ENCODE results near the gene SRC. TPM values are rescaled to one million over a fixed set of nuclear protein-coding genes. Genes with fewer than 3 reads are reported as not detected.
"Not testable (repeated sequence)": the region's sequence is repeated elsewhere in the genome, so short reads cannot be mapped to it uniquely, and the experiment has no call there.

SRC gene
- polyA plus RNA-seq, 1 experiment: 35.4 TPM

DNA sequence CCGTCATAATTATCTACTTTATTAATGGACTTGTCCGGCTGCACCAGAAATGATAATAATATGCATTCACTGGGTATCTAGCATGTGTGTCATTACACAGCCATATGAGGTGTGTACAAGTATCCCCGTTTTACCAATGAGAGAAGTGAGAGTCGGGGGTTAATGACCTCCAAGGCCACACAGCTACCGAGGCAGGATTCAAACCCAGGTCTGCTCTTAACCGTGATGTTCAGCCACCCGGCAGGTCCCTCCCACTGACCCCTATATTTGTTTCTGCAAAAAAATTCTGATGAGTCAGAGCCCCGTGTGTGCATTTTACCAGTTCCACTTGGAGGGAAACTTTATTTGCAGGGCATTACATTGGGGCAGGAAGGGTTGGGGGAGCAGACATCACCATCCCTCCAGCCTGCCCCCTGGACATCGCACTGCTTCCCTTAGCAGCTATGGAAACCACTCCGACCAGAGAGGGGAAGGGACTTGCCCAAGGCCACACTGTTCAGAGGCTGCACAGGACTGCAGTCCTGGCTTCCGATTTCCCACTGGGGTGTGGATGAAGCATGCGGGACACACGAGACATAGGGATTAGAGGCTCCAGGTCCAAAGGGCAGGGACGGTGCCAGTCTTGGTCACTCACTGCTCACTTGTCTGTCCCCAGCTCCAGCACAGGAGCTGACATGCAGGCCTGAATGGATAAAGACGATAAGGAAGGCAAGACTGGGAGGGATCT is 10.1 kb upstream of the SRC start:
- POLR2A ChIA-PET: interaction anchor here (0.6 to 0.7 kb wide), 2 partner anchors 23 to 39 kb away, joined by 3 to 9 read pairs; no protein-coding TSS in a partner anchor
- Histone ChIP-seq H3K4me3 (ENCODE audit: low read depth, low read length) (no peak overlapping the region), H3K27me3 (ENCODE audit: control insufficient read depth, insufficient read depth, low read length) (no peaks in the 10 kb centered on the region), H3K36me3 (ENCODE audit: control insufficient read depth, insufficient read depth, low read length) (no peaks in the 10 kb centered on the region)
- no peak for DNase-seq (ENCODE audit: low read depth)
- CTCF ChIA-PET: interaction anchor here (0.9 to 1.1 kb wide), 2 partner anchors 9 to 39 kb away, joined by 3 read pairs; no protein-coding TSS in a partner anchor
- TF ChIP-seq, protein P1, sequence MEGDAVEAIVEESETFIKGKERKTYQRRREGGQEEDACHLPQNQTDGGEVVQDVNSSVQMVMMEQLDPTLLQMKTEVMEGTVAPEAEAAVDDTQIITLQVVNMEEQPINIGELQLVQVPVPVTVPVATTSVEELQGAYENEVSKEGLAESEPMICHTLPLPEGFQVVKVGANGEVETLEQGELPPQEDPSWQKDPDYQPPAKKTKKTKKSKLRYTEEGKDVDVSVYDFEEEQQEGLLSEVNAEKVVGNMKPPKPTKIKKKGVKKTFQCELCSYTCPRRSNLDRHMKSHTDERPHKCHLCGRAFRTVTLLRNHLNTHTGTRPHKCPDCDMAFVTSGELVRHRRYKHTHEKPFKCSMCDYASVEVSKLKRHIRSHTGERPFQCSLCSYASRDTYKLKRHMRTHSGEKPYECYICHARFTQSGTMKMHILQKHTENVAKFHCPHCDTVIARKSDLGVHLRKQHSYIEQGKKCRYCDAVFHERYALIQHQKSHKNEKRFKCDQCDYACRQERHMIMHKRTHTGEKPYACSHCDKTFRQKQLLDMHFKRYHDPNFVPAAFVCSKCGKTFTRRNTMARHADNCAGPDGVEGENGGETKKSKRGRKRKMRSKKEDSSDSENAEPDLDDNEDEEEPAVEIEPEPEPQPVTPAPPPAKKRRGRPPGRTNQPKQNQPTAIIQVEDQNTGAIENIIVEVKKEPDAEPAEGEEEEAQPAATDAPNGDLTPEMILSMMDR (IDR thresholded peaks at IDR 0.05; ENCODE audit: insufficient read depth, low read depth, low read length): no peak

DNA sequence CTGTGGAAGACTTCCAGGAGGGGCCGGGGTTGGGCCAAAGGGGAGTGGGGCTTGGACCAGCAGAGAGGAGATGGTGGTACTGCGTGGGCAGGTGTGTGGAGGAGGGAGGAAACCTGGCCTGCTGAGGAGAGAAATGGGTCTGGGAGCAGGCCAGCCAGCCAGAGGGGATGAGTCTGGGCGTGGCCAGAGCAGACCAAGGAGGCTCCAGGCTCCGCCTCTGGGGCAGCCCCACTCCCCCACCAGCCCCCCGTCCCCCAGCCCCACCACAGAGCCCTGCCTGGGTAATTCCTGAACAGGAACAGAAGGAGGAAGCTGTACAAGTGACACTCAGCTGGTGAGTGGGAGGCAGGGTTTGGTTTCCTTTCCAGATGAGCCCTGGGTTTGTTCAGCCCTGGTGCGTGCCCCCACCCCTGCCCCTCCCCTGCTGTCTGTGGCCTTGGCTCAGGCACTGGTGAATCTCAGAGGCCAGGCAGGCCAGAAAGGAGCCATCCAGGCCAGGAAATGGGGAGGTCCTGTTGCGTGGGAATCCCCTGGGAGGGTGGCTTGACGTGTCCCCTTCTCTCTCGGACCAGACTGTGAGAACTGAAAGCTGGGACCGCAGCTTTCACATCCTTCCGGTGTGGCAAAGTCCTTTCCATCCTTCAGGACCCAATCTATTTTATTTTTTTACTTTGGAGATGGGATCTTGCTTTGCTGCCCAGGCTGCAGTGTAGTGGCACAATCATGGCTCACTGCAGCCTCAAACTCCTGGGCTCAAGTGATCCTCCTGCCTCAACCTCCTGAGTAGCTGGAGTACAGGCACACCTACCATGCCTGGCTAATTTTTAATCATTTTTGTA is 9.4 kb upstream of the SRC start:
- Histone ChIP-seq H3K27me3 (ENCODE audit: control insufficient read depth, insufficient read depth, low read length) (no peaks in the 10 kb centered on the region), H3K4me3 (ENCODE audit: low read depth, low read length) (no peak overlapping the region), H3K36me3 (ENCODE audit: control insufficient read depth, insufficient read depth, low read length) (no peaks in the 10 kb centered on the region)
- CTCF ChIA-PET: interaction anchor here (1.1 kb wide), 1 partner anchor 40 kb away, joined by 3 read pairs; no protein-coding TSS in a partner anchor
- DNase-seq (ENCODE audit: low read depth): no peak
- POLR2A ChIA-PET: interaction anchor here (0.6 kb wide), 1 partner anchor 40 kb away, joined by 3 read pairs; no protein-coding TSS in a partner anchor
- TF ChIP-seq, protein P1 (IDR thresholded peaks at IDR 0.05; ENCODE audit: insufficient read depth, low read depth, low read length): no peak

DNA sequence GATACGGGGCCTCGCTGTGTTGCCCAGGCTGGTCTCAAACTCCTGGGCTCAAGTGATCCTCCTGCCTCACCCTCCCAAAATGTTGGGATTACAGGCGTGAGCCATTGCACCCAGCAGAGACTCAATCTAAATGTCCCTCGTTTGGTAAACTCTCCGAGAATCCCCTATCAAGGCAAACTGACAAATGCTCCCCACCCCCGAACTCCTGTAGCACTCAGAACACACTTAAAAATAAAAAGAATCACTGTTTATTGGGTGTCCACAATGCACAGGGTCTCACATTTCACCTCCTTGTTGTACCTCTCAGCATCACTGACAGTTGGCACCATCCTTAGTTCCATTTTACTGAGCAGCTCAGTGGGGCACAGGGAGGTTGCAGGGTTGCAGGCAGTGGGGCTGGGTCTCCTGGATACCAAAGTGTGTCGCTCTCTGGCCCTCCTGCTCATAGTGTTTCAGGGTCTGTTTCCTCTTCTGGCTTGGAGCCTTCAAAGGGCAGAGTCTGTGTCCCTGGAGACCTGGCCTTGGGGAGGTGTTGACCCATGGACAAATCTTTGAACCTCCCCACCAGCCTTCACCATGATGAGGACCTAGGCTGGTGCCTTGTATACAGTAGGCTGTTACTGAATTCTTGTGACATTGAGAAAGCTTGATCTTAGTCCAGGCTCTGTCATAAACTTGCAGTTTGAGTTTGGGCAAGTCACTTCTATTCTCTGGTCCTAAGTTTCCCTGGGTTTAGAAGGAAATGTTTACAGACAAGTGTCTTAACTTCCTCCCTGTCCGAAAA is 8.5 kb upstream of the SRC start:
- POLR2A ChIA-PET: no interaction called here
- TF ChIP-seq, protein P1 (IDR thresholded peaks at IDR 0.05; ENCODE audit: insufficient read depth, low read depth, low read length): no peak
- DNase-seq (ENCODE audit: low read depth): no peak
- no peaks in the 10 kb centered on the region for H3K36me3 ChIP-seq (ENCODE audit: control insufficient read depth, insufficient read depth, low read length)
- H3K27me3 ChIP-seq (ENCODE audit: control insufficient read depth, insufficient read depth, low read length): no peaks in the 10 kb centered on the region
- H3K4me3 ChIP-seq (ENCODE audit: low read depth, low read length): no peak overlapping the region
- CTCF ChIA-PET: interaction anchor here (1.1 kb wide), 1 partner anchor 40 kb away, joined by 3 read pairs; no protein-coding TSS in a partner anchor

DNA sequence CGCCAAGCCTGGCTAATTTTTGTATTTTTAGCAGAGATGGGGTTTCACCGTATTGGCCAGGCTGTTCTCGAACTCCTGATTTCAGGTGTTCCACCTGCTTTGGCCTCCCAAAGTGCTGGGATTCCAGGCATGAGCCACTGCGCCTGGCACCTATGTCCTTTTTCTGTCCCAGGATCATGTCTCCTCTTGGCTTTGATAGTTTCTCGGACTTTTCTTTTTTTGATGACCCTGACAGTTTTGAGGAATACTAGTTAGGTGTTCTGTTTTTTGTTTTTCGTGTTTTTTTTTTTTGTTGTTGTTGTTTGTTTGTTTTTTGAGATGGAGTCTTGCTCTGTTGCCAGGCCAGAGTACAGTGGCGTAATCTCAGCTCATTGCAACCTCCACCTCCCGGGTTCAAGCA is 7.6 kb upstream of the SRC start:
- POLR2A ChIA-PET; H3K4me3 ChIP-seq (ENCODE audit: low read depth, low read length); CTCF ChIA-PET: not testable (repeated sequence)

DNA sequence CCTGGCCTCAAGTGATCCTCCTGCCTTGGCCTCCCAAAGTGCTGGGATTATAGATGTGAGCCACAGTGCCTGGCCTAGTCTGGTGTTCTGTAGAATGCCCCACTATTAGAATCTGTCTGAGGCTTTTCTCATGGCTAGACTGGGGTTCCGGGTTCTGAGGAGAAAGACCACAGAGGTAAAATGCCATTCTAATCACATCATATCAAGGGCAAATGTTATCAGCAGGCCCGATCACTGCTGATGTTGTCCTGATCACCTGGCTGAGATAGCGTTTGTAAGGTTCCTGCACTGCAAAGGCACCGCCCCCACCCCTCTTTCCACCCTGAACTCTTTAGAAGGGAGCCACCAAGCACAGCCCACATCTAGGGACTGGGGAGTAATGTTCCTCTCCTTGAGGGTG is 6.7 kb upstream of the SRC start:
- H3K4me3 ChIP-seq (ENCODE audit: low read depth, low read length): no peak overlapping the region
- TF ChIP-seq, protein P1 (IDR thresholded peaks at IDR 0.05; ENCODE audit: insufficient read depth, low read depth, low read length): no peak
- DNase-seq (ENCODE audit: low read depth): no peak
- H3K36me3 ChIP-seq (ENCODE audit: control insufficient read depth, insufficient read depth, low read length): no peaks in the 10 kb centered on the region
- CTCF ChIA-PET: no interaction called here
- POLR2A ChIA-PET: no interaction called here
- no peaks in the 10 kb centered on the region for H3K27me3 ChIP-seq (ENCODE audit: control insufficient read depth, insufficient read depth, low read length)

More for the DNA sequence above, 7.6 kb upstream of the SRC start:
- H3K36me3 ChIP-seq (ENCODE audit: control insufficient read depth, insufficient read depth, low read length); H3K27me3 ChIP-seq (ENCODE audit: control insufficient read depth, insufficient read depth, low read length); DNase-seq (ENCODE audit: low read depth): not testable (repeated sequence)

DNA sequence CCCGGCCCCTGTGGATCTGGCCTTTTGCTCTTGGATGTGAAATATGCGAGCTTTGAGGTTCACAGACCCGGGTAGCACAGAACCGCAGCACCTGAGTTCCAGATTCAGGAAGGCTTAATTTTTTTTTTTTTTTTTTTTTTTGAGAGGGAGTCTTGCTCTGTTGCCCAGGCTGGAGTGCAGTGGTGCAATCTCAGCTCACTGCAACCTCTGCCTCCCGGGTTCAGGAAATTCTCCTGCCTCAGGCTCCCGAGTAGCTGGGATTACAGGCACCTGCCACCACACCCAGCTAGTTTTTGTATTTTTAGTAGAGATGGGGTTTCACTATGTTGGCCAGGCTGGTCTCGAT is 6.2 kb upstream of the SRC start:
- CTCF ChIA-PET; H3K36me3 ChIP-seq (ENCODE audit: control insufficient read depth, insufficient read depth, low read length); POLR2A ChIA-PET; DNase-seq (ENCODE audit: low read depth); H3K4me3 ChIP-seq (ENCODE audit: low read depth, low read length); H3K27me3 ChIP-seq (ENCODE audit: control insufficient read depth, insufficient read depth, low read length): not testable (repeated sequence)
